GM12878 (cell line): ENCODE results near the gene SLC9A7. TPM values are rescaled to one million over a fixed set of nuclear protein-coding genes. Genes with fewer than 3 reads are reported as not detected.

Source experiments
- ASH2L ChIP-seq: fragments of 300-600, 200-600 bp; sonication (generic); IDR thresholded peaks from 2 replicates; pipeline ENCODE4 v1.6.1; 2017; ENCODE audit warnings: low read depth, mild to moderate bottlenecking, borderline replicate concordance
- BHLHE40 ChIP-seq, 2 experiments: fragments of 450-650 bp in 1 of 2; IDR thresholded peaks; 2 replicates each; pipeline ENCODE4 v1.6.1; 2011 to 2017; ENCODE audit warnings: low read depth in 2 of 2, borderline replicate concordance in 1 of 2, improper control_type of control experiment in 1 of 2, low read length in 1 of 2, mild to moderate bottlenecking in 1 of 2
- CBX3 ChIP-seq: fragments of 200-600 bp; sonication (generic); IDR thresholded peaks from 2 replicates; pipeline ENCODE4 v1.6.1; 2016; ENCODE audit warnings: low read depth, borderline replicate concordance
- CREB1 ChIP-seq: IDR thresholded peaks from 2 replicates; pipeline ENCODE4 v1.6.1; 2012; ENCODE audit warnings: low read depth, mild to moderate bottlenecking, inconsistent platforms
- EZH2 ChIP-seq: IDR thresholded peaks from 2 replicates; pipeline ENCODE4 v1.6.1; 2012; ENCODE audit warnings: low read depth, mild to moderate bottlenecking, control low read depth, inconsistent platforms, low read length, borderline replicate concordance; ENCODE audit not compliant: control insufficient read depth
- JUND ChIP-seq: IDR thresholded peaks from 2 replicates; pipeline ENCODE4 v1.6.1; 2012; ENCODE audit warnings: low read depth, mild to moderate bottlenecking, low read length, improper control_type of control experiment, moderate library complexity
- MYB ChIP-seq: fragments of 150-350 bp; IDR thresholded peaks from 2 replicates; pipeline ENCODE4 v1.6.1; 2014; ENCODE audit warnings: mild to moderate bottlenecking, low read depth, low read length, borderline replicate concordance
- NFXL1 ChIP-seq: fragments of 450-650 bp; IDR thresholded peaks from 2 replicates; pipeline ENCODE4 v1.6.1; 2017; ENCODE audit warnings: antibody characterized with exemption, mild to moderate bottlenecking, borderline replicate concordance
- NR2C1 ChIP-seq: fragments of 450-650 bp; IDR thresholded peaks from 2 replicates; pipeline ENCODE4 v1.6.1; 2017; ENCODE audit warnings: antibody characterized with exemption, mild to moderate bottlenecking, moderate library complexity
- PKNOX1 ChIP-seq: fragments of 450-650 bp; IDR thresholded peaks from 2 replicates; pipeline ENCODE4 v1.6.1; 2016; ENCODE audit warnings: mild to moderate bottlenecking
- POLR2AphosphoS2 ChIP-seq: IDR thresholded peaks from 2 replicates; pipeline ENCODE4 v1.6.1; 2011; ENCODE audit warnings: low read depth, mild to moderate bottlenecking, low read length, improper control_type of control experiment, moderate library complexity
- PRDM15 ChIP-seq: fragments of 450-650 bp; formaldehyde crosslinking; IDR thresholded peaks from 2 replicates; pipeline ENCODE4 v1.4.0; 2020; ENCODE audit warnings: mild to moderate bottlenecking, moderate library complexity
- RFX5 ChIP-seq: IDR thresholded peaks from 2 replicates; pipeline ENCODE4 v1.6.1; 2011; ENCODE audit warnings: low read depth, low read length, improper control_type of control experiment
- SRF ChIP-seq, 2 experiments: IDR thresholded peaks; 2 replicates each; pipeline ENCODE4 v1.6.1; 2011; ENCODE audit warnings: low read depth in 2 of 2, low read length in 2 of 2, mild to moderate bottlenecking in 1 of 2, moderate library complexity in 1 of 2
- WRNIP1 ChIP-seq: IDR thresholded peaks from 2 replicates; pipeline ENCODE4 v1.6.1; 2011; ENCODE audit warnings: low read depth, low read length, improper control_type of control experiment, borderline replicate concordance
- YBX1 ChIP-seq: fragments of 450-650 bp; IDR thresholded peaks from 2 replicates; pipeline ENCODE4 v1.6.1; 2016; ENCODE audit warnings: antibody characterized with exemption
- YY1 ChIP-seq: IDR thresholded peaks from 2 replicates; pipeline ENCODE4 v1.6.1; 2011; ENCODE audit warnings: low read depth, mild to moderate bottlenecking, low read length
- ZBTB4 ChIP-seq: fragments of 450-650 bp; formaldehyde crosslinking; IDR thresholded peaks from 2 replicates; pipeline ENCODE4 v1.4.0; 2022; ENCODE audit warnings: mild to moderate bottlenecking, moderate library complexity
- ZNF24 ChIP-seq: fragments of 450-650 bp; IDR thresholded peaks from 2 replicates; pipeline ENCODE4 v1.6.1; 2017; ENCODE audit warnings: antibody characterized with exemption, mild to moderate bottlenecking
- ZNF274 ChIP-seq: IDR thresholded peaks from one replicate; pipeline ENCODE4 v1.8.0; 2011; ENCODE audit not compliant: insufficient read length, insufficient read depth
- polyA plus RNA-seq, 11 experiments: library from polyadenylated mRNA; depleted of rRNA in 4 of 11; unstranded in 6 of 11; stranded (reverse) in 5 of 11; fragments of >200 nt; fragmentation: Nextera tagmentation in 4 of 11; fragmentation: Illumina TruSeq in 1 of 11; extraction: Ambion mirVana in 4 of 11; extraction: Trizol in 1 of 11; gene quantifications; 1 replicate in 1 of 11; 2 replicates in 10 of 11; pipeline versions ENCODE4 v1.2.1 to v1.2.3, GENCODE V29; 2011 to 2016; ENCODE audit warnings: inconsistent platforms in 2 of 11, missing spikeins in 2 of 11, low read depth in 1 of 11
- total RNA-seq, 4 experiments: library from RNA; depleted of rRNA in 3 of 4; stranded (reverse); fragments of >200 nt in 3 of 4; fragmentation: Illumina TruSeq in 1 of 4; extraction: Trizol in 1 of 4; gene quantifications; 2 replicates each; pipeline versions ENCODE4 v1.2.1 to v1.2.3, GENCODE V29; 2013 to 2021
- TF ChIP-seq, protein P1 (sequence below): IDR thresholded peaks from 2 replicates; pipeline ENCODE4 v1.6.1; 2011; ENCODE audit warnings: mild to moderate bottlenecking, low read depth, low read length, moderate library complexity; ENCODE audit not compliant: insufficient replicate concordance

The SLC9A7 gene
- total and polyA plus RNA-seq, 10 of the 15 experiments (the other 5 are each of a cell fraction or from before 2014, with no cell fraction given), result 5.0 to 62.8 (median 30.5) TPM

DNA sequence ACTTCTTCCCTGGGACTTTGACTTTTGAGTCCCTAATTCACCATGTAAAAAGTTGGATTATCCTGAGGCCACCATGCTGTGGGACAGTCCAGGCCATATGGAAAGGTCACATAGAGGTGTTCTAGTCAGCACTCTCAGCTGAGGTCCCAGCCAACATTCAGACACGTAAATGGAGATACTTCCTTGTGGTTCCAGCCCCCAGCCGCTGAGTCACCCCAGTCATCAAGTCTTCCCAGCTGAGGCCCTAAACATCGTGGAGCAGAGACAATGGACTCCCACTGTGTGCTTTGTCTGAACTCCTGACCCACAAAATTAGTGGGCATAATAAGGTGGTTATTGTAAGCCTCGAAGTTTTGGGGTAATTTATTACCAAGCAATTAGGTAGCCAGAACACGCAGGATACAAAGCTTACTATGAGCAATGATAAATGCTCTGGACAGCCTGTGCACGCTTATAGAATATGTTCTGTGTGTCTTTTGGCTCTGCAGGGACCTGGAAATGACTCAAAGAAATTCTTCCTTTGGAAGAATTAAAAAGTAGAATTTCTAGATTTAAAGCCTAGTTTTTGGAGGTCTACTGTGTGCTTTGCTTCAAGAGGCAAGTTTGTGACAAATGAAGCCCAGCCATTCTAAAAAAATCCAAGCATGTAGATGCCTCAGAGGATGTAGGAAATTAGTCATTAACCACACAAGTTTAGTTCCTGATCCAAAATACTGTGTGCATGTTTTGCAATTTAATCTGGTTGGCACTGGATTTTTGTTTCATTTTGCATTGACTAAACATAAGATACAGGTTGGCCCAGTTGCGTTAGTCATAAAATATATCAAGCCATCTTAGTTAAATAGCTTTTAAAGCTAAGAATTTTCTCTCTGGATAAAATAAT is 33.2 kb upstream of the SLC9A7 start (continued):
- TF ChIP-seq ZBTB4 (CRISPR knock-in tag), result no peak
- TF ChIP-seq BHLHE40 (IDR thresholded peaks at IDR 0.05; ENCODE audit: borderline replicate concordance in 1 of 2, low read depth in 2 of 2, low read length in 1 of 2), result no peak
- no peak for TF ChIP-seq NR2C1
- TF ChIP-seq EZH2, result no peak
- TF ChIP-seq ASH2L, result no peak
- no peak for TF ChIP-seq PKNOX1
- TF ChIP-seq ZNF24, result no peak
- TF ChIP-seq POLR2AphosphoS2, result no peak
- TF ChIP-seq YY1, result no peak
- TF ChIP-seq, protein P1, sequence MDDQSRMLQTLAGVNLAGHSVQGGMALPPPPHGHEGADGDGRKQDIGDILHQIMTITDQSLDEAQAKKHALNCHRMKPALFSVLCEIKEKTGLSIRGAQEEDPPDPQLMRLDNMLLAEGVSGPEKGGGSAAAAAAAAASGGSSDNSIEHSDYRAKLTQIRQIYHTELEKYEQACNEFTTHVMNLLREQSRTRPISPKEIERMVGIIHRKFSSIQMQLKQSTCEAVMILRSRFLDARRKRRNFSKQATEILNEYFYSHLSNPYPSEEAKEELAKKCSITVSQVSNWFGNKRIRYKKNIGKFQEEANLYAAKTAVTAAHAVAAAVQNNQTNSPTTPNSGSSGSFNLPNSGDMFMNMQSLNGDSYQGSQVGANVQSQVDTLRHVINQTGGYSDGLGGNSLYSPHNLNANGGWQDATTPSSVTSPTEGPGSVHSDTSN, result no peak
- TF ChIP-seq CBX3, result no peak
- TF ChIP-seq ZNF274, result no peak
- no peak for TF ChIP-seq WRNIP1
- no peak for TF ChIP-seq RFX5
- TF ChIP-seq PRDM15 (CRISPR knock-in tag), result no peak
- no peak for TF ChIP-seq NFXL1
- no peak for TF ChIP-seq YBX1
- TF ChIP-seq CREB1, result no peak
- no peak for TF ChIP-seq SRF (IDR thresholded peaks at IDR 0.05; ENCODE audit: low read depth in 2 of 2, low read length in 2 of 2)
- no peak for TF ChIP-seq JUND
- TF ChIP-seq MYB, result no peak
